Caco-2 (cell line): Measurements from ENCODE around the gene PPP1R12B. TPM values are rescaled to one million over a fixed set of nuclear protein-coding genes. Genes with fewer than 3 reads are reported as not detected.
"Not testable (repeated sequence)": the region's sequence is repeated elsewhere in the genome, so short reads cannot be mapped to it uniquely, and the experiment has no call there.

ENCODE experiments used
- BruUV-seq: library from RNA; stranded (reverse); fragments of 400-500 nt; replicated peaks from 2 replicates; lab custom pipeline; 2021; lab: Mats Ljungman, UMichigan
- CTCF ChIA-PET: fragments of 300-600 bp; sonication (Branson Sonifier 250); formaldehyde crosslinking; loops from one replicate; lab custom pipeline; 2022; ENCODE audit warnings: antibody characterized with exemption; lab: Charles Lee
- POLR2A ChIA-PET: fragments of 300-600 bp; sonication (Branson Sonifier 250); formaldehyde crosslinking; loops from one replicate; lab custom pipeline; 2022; ENCODE audit warnings: antibody characterized with exemption; lab: Charles Lee
- DNase-seq, 2 experiments: peaks; one replicate each; pipeline versions ENCODE4 v3.0.0 to v3.0.0-alpha.2; 2020 to 2022
- H3K27me3 ChIP-seq: replicated peaks from 2 replicates; pipeline ENCODE4 v1.6.0; 2011; ENCODE audit warnings: low read length; ENCODE audit not compliant: control insufficient read depth, insufficient read depth
- H3K36me3 ChIP-seq: 2 replicates; pipeline ENCODE4 v1.5.1; 2011; ENCODE audit warnings: low read length; ENCODE audit not compliant: control insufficient read depth, insufficient read depth
- H3K4me1 ChIP-seq: fragments of 250-450 bp; sonication (Bioruptor Pico); 2 replicates; pipeline ENCODE4 v1.5.1; 2020; ENCODE audit warnings: mild to moderate bottlenecking
- H3K4me3 ChIP-seq: 2 replicates; pipeline ENCODE4 v1.5.1; 2011; ENCODE audit warnings: low read depth, mild to moderate bottlenecking, control low read depth, low read length
- H3K9me3 ChIP-seq: fragments of 250-450 bp; sonication (Bioruptor Pico); 2 replicates; pipeline ENCODE4 v1.5.1; 2020; ENCODE audit warnings: mild to moderate bottlenecking, moderate library complexity
- H3K27ac Mint-ChIP-seq: one replicate; pipeline ENCODE4 v1.8.0; 2022; ENCODE audit warnings: mixed read lengths; ENCODE audit not compliant: unreplicated experiment
- H3K27me3 Mint-ChIP-seq: one replicate; pipeline ENCODE4 v1.8.0; 2022; ENCODE audit warnings: mixed read lengths; ENCODE audit not compliant: insufficient read depth, unreplicated experiment
- H3K36me3 Mint-ChIP-seq: one replicate; pipeline ENCODE4 v1.8.0; 2022; ENCODE audit warnings: mild to moderate bottlenecking, mixed read lengths; ENCODE audit not compliant: insufficient read depth, unreplicated experiment
- H3K4me1 Mint-ChIP-seq: one replicate; pipeline ENCODE4 v1.8.0; 2022; ENCODE audit warnings: low read depth, mixed read lengths; ENCODE audit not compliant: unreplicated experiment
- H3K4me3 Mint-ChIP-seq: one replicate; pipeline ENCODE4 v1.8.0; 2022; ENCODE audit warnings: mild to moderate bottlenecking, moderate library complexity, mixed read lengths; ENCODE audit not compliant: unreplicated experiment
- H3K9me3 Mint-ChIP-seq: one replicate; pipeline ENCODE4 v1.8.0; 2022; ENCODE audit warnings: mixed read lengths; ENCODE audit not compliant: unreplicated experiment
- intact Hi-C: fragments of 100-400 bp; cut with micrococcal nuclease; formaldehyde crosslinking; loops from one replicate; pipeline ENCODE4 v1.10.0; 2022; ENCODE audit not compliant: unreplicated experiment
- total RNA-seq: library from RNA; stranded (reverse); gene quantifications from 2 replicates; pipeline ENCODE4 v1.2.3, GENCODE V29; 2022
- TF ChIP-seq, protein P1 (sequence below), 2 experiments: fragments of 200-600 bp in 1 of 2; IDR thresholded peaks; 1 replicate in 1 of 2; 2 replicates in 1 of 2; pipeline versions ENCODE4 v1.5.1 to v1.8.0; 2011 to 2022; ENCODE audit warnings: antibody characterized with exemption in 1 of 2, control low read depth in 1 of 2, inconsistent platforms in 1 of 2, low read depth in 1 of 2, low read length in 1 of 2, mild to moderate bottlenecking in 1 of 2, moderate library complexity in 1 of 2; ENCODE audit not compliant: insufficient read depth in 1 of 2, severe bottlenecking in 1 of 2, unreplicated experiment in 1 of 2

The PPP1R12B gene
- total RNA-seq, 1 experiment from 2014 or later: 16.4 TPM

GRCh38 chr1:202439308-202439707 is 90.8 kb downstream of the PPP1R12B start:
- Histone ChIP-seq H3K36me3 (no peaks in the 10 kb centered on the region; the same call in none of the 2 replicates), H3K4me3 (no peak overlapping the region), H3K4me1 (no peaks in the 10 kb centered on the region), H3K27me3 (no peaks in the 10 kb centered on the region), H3K9me3 (no peaks in the 10 kb centered on the region)
- H3K36me3 Mint-ChIP-seq: peaks cover 11% of the 10 kb centered on the region
- POLR2A ChIA-PET: no interaction called here
- no TSS peak for BruUV-seq
- no peaks in the 10 kb centered on the region for H3K9me3 Mint-ChIP-seq
- H3K4me3 Mint-ChIP-seq: no peak overlapping the region
- H3K4me1 Mint-ChIP-seq: no peaks in the 10 kb centered on the region
- no peak overlapping the region for H3K27ac Mint-ChIP-seq
- no peaks in the 10 kb centered on the region for H3K27me3 Mint-ChIP-seq
- TF ChIP-seq, protein P1, sequence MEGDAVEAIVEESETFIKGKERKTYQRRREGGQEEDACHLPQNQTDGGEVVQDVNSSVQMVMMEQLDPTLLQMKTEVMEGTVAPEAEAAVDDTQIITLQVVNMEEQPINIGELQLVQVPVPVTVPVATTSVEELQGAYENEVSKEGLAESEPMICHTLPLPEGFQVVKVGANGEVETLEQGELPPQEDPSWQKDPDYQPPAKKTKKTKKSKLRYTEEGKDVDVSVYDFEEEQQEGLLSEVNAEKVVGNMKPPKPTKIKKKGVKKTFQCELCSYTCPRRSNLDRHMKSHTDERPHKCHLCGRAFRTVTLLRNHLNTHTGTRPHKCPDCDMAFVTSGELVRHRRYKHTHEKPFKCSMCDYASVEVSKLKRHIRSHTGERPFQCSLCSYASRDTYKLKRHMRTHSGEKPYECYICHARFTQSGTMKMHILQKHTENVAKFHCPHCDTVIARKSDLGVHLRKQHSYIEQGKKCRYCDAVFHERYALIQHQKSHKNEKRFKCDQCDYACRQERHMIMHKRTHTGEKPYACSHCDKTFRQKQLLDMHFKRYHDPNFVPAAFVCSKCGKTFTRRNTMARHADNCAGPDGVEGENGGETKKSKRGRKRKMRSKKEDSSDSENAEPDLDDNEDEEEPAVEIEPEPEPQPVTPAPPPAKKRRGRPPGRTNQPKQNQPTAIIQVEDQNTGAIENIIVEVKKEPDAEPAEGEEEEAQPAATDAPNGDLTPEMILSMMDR (IDR thresholded peaks at IDR 0.05; ENCODE audit: insufficient read depth in 1 of 2, low read depth in 1 of 2, low read length in 1 of 2, severe bottlenecking in 1 of 2, unreplicated experiment in 1 of 2): no peak
- no peak for DNase-seq
- intact Hi-C loops: loop anchor here (10.0 kb wide), 1 partner anchor 95 kb away; the partner anchor contains the start of genes PPP1R12B and UBE2T
- CTCF ChIA-PET: no interaction called here

DNA sequence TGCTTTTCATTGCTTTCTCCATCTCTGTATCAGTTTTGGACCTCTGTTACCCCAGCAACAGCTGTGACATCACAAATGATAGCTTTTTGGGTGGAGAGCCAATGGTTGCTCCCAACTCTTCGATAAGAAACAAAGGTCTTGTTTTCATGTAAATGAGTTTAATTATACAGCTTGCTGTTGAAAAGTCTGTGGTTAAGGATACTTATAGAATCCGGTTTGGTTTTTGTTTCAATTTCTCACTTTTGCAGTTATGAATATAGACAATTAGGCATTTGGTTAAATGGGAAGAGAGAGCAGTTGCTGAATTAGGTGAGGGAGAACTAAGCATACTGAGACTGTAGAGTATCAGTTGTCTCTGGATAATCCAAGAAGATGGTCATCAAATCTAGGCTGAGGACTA is 99.6 kb downstream of the PPP1R12B start:
- H3K27me3 Mint-ChIP-seq, H3K27ac Mint-ChIP-seq, intact Hi-C loops, H3K36me3 Mint-ChIP-seq, BruUV-seq, DNase-seq, H3K36me3 ChIP-seq, POLR2A ChIA-PET, H3K4me3 Mint-ChIP-seq, H3K4me1 ChIP-seq, CTCF ChIA-PET, H3K27me3 ChIP-seq, H3K9me3 Mint-ChIP-seq, H3K4me1 Mint-ChIP-seq, H3K9me3 ChIP-seq, H3K4me3 ChIP-seq: not testable (repeated sequence)

DNA sequence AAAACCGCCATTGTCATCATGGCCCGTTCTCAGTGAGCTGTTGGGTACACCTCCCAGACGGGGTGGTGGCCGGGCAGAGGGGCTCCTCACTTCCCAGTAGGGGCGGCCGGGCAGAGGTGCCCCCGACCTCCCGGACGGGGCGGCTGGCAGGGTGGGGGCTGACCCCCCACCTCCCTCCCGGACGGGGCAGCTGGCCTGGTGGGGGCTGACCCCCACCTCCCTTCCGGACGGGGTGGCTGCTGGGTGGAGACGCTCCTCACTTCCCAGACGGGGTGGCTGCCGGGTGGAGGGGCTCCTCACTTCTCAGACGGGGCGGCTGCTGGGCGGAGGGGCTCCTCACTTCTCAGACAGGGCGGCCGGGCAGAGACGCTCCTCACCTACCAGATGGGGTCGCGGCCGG is 103.1 kb downstream of the PPP1R12B start:
- H3K4me3 ChIP-seq, DNase-seq, H3K9me3 ChIP-seq, H3K36me3 ChIP-seq, H3K27me3 Mint-ChIP-seq, H3K9me3 Mint-ChIP-seq, BruUV-seq, H3K27me3 ChIP-seq, H3K36me3 Mint-ChIP-seq, CTCF ChIA-PET, H3K27ac Mint-ChIP-seq, POLR2A ChIA-PET, H3K4me3 Mint-ChIP-seq, H3K4me1 ChIP-seq, intact Hi-C loops: not testable (repeated sequence)
- H3K4me1 Mint-ChIP-seq: peaks cover 11% of the 10 kb centered on the region

DNA sequence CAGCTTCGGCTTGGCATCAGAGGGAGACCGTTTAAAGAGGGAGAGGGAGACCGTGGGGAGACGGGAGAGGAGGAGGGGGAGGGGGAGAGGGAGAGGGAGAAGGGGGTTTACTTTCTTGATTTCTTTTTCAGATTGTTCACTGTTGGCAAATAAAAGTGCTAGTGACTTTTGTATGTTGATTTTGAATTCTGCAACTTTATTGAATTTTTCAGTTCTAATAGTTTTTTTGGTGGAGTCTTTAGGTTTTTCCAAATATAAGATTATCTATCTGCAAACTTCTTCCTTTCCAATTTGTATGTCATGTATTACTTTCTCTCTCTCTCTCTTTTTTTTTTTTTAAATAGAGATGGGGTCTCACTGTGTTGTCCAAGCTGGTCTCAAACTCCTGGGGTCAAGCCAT is 104.0 kb downstream of the PPP1R12B start:
- Histone ChIP-seq H3K27me3 (no peaks in the 10 kb centered on the region), H3K9me3 (no peaks in the 10 kb centered on the region), H3K4me1 (no peaks in the 10 kb centered on the region), H3K36me3 (no peaks in the 10 kb centered on the region), H3K4me3 (no peak overlapping the region)
- intact Hi-C loops: no loop called here
- CTCF ChIA-PET: no interaction called here
- Mint-ChIP-seq H3K4me3 (no peak overlapping the region), H3K27me3 (no peaks in the 10 kb centered on the region), H3K36me3 (no peaks in the 10 kb centered on the region), H3K27ac (no peak overlapping the region), H3K4me1 (peaks cover 12% of the 10 kb centered on the region), H3K9me3 (no peaks in the 10 kb centered on the region)
- DNase-seq: no peak
- BruUV-seq: no TSS peak
- POLR2A ChIA-PET: no interaction called here
- TF ChIP-seq, protein P1 (IDR thresholded peaks at IDR 0.05; ENCODE audit: insufficient read depth in 1 of 2, low read depth in 1 of 2, low read length in 1 of 2, severe bottlenecking in 1 of 2, unreplicated experiment in 1 of 2): no peak

GRCh38 chr1:202456372-202457169 is 108.1 kb downstream of the PPP1R12B start:
- POLR2A ChIA-PET: not testable (repeated sequence)

More at GRCh38 chr1:202456372-202457169, 108.1 kb downstream of the PPP1R12B start:
- not testable (repeated sequence) for H3K36me3 Mint-ChIP-seq, H3K27me3 Mint-ChIP-seq, H3K36me3 ChIP-seq, H3K4me3 Mint-ChIP-seq, H3K9me3 ChIP-seq, H3K27me3 ChIP-seq, H3K4me3 ChIP-seq, BruUV-seq, H3K9me3 Mint-ChIP-seq, DNase-seq, H3K4me1 ChIP-seq, H3K27ac Mint-ChIP-seq
- H3K4me1 Mint-ChIP-seq: peaks cover 12% of the 10 kb centered on the region
- intact Hi-C loops: loop anchor here (5.0 kb wide), 1 partner anchor 114 kb away; the partner anchor contains the start of gene UBE2T
- CTCF ChIA-PET: interaction anchor here (0.6 kb wide), 1 partner anchor 254 kb away, joined by 3 read pairs; the partner anchor contains the start of gene SYT2
